Transverse colon (tissue), 4 donors: ENCODE data around the gene KIAA1586. TPM values are rescaled to one million over a fixed set of nuclear protein-coding genes. Genes with fewer than 3 reads are reported as not detected.

Experiments
- DNase-seq: peaks from one replicate; pipeline ENCODE4 v3.0.0-alpha.2; 2019
- H3K27ac ChIP-seq, 4 donors: fragments of 200-600 bp; sonication (generic); 2 replicates each; pipeline ENCODE4 v1.5.1; 2016 to 2018; ENCODE audit warnings: inconsistent platforms in 4 of 4
- H3K27me3 ChIP-seq: fragments of 200-600 bp; sonication (generic); 2 replicates; pipeline ENCODE4 v1.5.1; 2017; ENCODE audit warnings: inconsistent platforms
- H3K36me3 ChIP-seq, 4 donors: fragments of 200-600 bp; sonication (generic); 2 replicates each; pipeline ENCODE4 v1.5.1; 2017 to 2019; ENCODE audit warnings: inconsistent platforms in 4 of 4
- H3K4me1 ChIP-seq, 4 donors: fragments of 200-600 bp; sonication (generic); 2 replicates each; pipeline ENCODE4 v1.5.1; 2017 to 2020; ENCODE audit warnings: inconsistent platforms in 4 of 4
- H3K4me3 ChIP-seq, 4 donors: fragments of 200-600 bp; sonication (generic); 1 replicate in 1 of 4; 2 replicates in 3 of 4; pipeline versions ENCODE4 v1.5.1 to v1.6.1; 2017 to 2019; ENCODE audit warnings: inconsistent platforms in 4 of 4
- H3K9me3 ChIP-seq, 2 donors: fragments of 200-600 bp; sonication (generic); 2 replicates each; pipeline ENCODE4 v1.5.1; 2017 to 2019; ENCODE audit warnings: inconsistent platforms in 2 of 2
- CTCF ChIP-seq, 5 experiments: fragments of 200-600 bp in 3 of 5; fragments of 450-650 bp in 2 of 5; sonication (generic) in 3 of 5; IDR thresholded peaks; 1 replicate in 2 of 5; 2 replicates in 3 of 5; pipeline ENCODE4 v1.5.1; 2016 to 2017; ENCODE audit warnings: antibody characterized with exemption in 5 of 5, inconsistent platforms in 3 of 5, mild to moderate bottlenecking in 2 of 5, moderate library complexity in 1 of 5
- EP300 ChIP-seq: sonication (generic); formaldehyde crosslinking; IDR thresholded peaks from one replicate; pipeline ENCODE4 v1.6.1; 2017; ENCODE audit warnings: antibody characterized with exemption, low read depth
- POLR2A ChIP-seq: fragments of 450-650 bp; IDR thresholded peaks from one replicate; pipeline ENCODE4 v1.6.1; 2016; ENCODE audit warnings: antibody characterized with exemption, mild to moderate bottlenecking, moderate library complexity
- POLR2AphosphoS5 ChIP-seq, 3 donors: sonication (generic); formaldehyde crosslinking; IDR thresholded peaks; one replicate each; pipeline ENCODE4 v1.6.1; 2016; ENCODE audit warnings: antibody characterized with exemption in 3 of 3
- WGBS, 2 donors: methylation state at CpG; one replicate each; pipeline ENCODE4 v1.1.5; 2018; ENCODE audit warnings: low coverage in 1 of 2; 5-methylcytosine and 5-hydroxymethylcytosine counted together
- in situ Hi-C, 4 donors: fragments of 200-750 bp; cut with MboI; loops; one replicate each; pipeline versions ENCODE4 v1.15.0 to v1.15.1; 2017; ENCODE audit warnings: low sequenced_read_pairs in 3 of 4, low pct_ligation_motif_present in 1 of 4, low pct_unique_long_range_greater_than_20kb in 1 of 4
- intact Hi-C: fragments of 100-400 bp; cut with DNase I; formaldehyde crosslinking; loops from one replicate; pipeline ENCODE4 v1.15.1; 2023; ENCODE audit warnings: low total_unique reads
- total RNA-seq, 4 donors: library from RNA; depleted of rRNA; stranded (reverse); fragments of >200 nt; gene quantifications; one replicate each; pipeline ENCODE4 v1.1.0, GENCODE V29; 2016

Gene KIAA1586
- total RNA-seq, 4 donors from 2014 or later, result 0.75 to 9.8 (median 3.6) TPM

- Histone ChIP-seq H3K27ac (no peak overlapping the region), H3K4me1 (no peaks in the 10 kb centered on the region), H3K9me3 (peaks cover 0 to 3% of the 10 kb centered on the region in 2 donors), H3K27me3 (no peaks in the 10 kb centered on the region), H3K4me3 (no peak overlapping the region), H3K36me3 (no peaks in the 10 kb centered on the region)
- TF ChIP-seq POLR2AphosphoS5 (IDR thresholded peaks at IDR 0.05) (no peak), EP300 (no peak), POLR2A (no peak), CTCF (IDR thresholded peaks at IDR 0.05) (no peak)
- no peak for DNase-seq
- in situ Hi-C loops, result loop anchor here in 2 of 4 donors (25.0 kb wide), 1 partner anchor 237 kb away; the partner anchor contains the start of gene PRIM2 (in 2 of the 2)
- intact Hi-C loops, result no loop called here
Measured at GRCh38 chr6:57075092-57075491, 28.6 kb downstream of the KIAA1586 start.

DNA sequence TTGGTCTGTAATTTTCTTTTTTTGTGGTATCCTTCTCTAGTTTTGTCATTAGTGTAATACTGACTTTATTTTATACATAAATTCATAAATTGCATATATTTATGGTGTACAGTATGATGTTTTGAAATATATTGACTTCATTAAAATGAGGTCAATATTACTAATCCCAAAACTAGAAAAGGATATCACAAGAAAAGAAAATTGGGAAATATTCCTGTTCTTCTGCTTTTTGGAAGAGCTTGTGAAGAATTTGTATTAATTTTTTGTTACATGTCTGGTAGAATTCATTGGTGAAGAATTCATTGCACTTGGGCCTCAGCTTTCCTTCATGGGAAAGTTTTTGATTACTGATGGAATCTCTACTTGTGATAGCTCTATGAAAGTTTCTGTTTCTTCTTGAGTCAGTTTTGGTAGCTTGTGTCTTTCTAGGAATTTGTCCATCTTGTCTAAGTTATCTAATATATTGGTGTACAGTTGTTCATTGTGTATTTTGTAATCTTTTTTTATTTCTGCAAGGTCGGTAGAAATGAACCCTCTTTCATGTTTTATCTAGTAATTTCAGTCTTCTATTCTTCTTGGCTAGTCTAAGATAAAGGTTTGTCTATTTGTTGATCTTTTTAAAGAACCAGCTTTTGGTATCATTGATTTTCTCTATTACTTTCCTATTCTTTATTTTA is 32.2 kb downstream of the KIAA1586 start:
- intact Hi-C loops (no loop called here), in situ Hi-C loops (loop anchor here in 2 of 4 donors (25.0 kb wide), 1 partner anchor 234 kb away; the partner anchor contains the start of gene PRIM2 (in 2 of the 2))
- Histone ChIP-seq H3K27me3 (no peaks in the 10 kb centered on the region), H3K4me1 (no peaks in the 10 kb centered on the region), H3K9me3 (peaks cover 0 to 4% of the 10 kb centered on the region in 2 donors), H3K36me3 (no peaks in the 10 kb centered on the region), H3K4me3 (no peak overlapping the region), H3K27ac (no peak overlapping the region)
- TF ChIP-seq POLR2A, result no peak
- TF ChIP-seq CTCF (IDR thresholded peaks at IDR 0.05), result no peak
- TF ChIP-seq EP300, result no peak
- no peak for TF ChIP-seq POLR2AphosphoS5 (IDR thresholded peaks at IDR 0.05)
- WGBS, 2 donors, result 92 to 93% methylated on average over 1 of the region's 1 CpG
- no peak for DNase-seq

DNA sequence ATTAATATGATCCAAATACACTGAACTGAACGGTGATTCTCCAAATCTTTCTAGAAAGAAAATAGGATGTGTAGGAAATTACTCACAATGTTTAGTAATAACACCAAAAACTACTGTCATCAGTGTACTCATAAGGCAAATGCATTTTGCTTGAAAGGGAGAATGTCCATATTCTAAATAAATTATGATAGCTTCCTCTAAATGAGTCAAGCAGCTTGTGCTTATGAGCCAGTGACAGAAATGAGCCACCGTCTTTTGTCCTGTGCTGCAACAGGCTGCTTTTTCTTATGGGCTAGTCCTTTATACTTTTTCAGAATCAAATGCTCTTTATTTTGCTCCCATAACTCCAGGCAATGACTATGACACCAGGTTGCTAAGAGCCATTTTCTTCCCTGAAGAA is 39.0 kb downstream of the KIAA1586 start:
- 74 to 86% methylated on average over 1 to 2 of the region's 2 CpGs for WGBS, 2 donors
- TF ChIP-seq POLR2A (no peak), CTCF (IDR thresholded peaks at IDR 0.05) (no peak), EP300 (no peak)
- Histone ChIP-seq H3K27ac (no peak overlapping the region), H3K4me1 (peaks cover 0 to 10% (median 5%) of the 10 kb centered on the region in 4 donors), H3K36me3 (no peaks in the 10 kb centered on the region), H3K4me3 (no peak overlapping the region), H3K9me3 (no peaks in the 10 kb centered on the region), H3K27me3 (no peaks in the 10 kb centered on the region)
- intact Hi-C loops, result no loop called here
- no peak for DNase-seq
- in situ Hi-C loops, result loop anchor here in 2 of 4 donors (25.0 kb wide), 1 partner anchor 227 kb away; the partner anchor contains the start of gene PRIM2 (in 2 of the 2)

DNA sequence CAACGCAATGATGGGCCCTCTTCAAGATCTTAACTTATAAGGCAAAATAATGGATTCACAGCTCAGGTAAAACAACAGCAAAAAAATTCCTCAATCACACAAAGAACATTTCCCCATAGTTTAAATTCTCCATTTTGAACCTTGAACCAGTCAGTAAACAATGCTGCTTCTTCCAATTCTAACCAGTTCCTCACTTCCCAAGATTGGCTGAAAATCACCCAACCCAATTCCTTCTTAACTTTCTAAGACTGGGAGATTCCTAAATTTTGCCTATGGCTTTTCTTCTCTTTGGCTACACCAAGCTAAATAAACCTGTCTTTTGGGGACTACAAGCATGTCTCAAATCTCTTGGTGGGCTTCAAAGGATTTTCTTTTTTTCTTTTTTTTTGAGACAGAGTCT is 40.4 kb downstream of the KIAA1586 start:
- H3K4me1 ChIP-seq, result peaks cover 5 to 15% (median 11%) of the 10 kb centered on the region in 4 donors
- intact Hi-C loops, result no loop called here
- 91 to 100% methylated on average over 1 of the region's 1 CpG for WGBS, 2 donors
- no peak overlapping the region for H3K4me3 ChIP-seq
- in situ Hi-C loops, result loop anchor here in 2 of 4 donors (25.0 kb wide), 1 partner anchor 225 kb away; the partner anchor contains the start of gene PRIM2 (in 2 of the 2)
- no peak for TF ChIP-seq POLR2AphosphoS5 (IDR thresholded peaks at IDR 0.05)
- TF ChIP-seq POLR2A, result no peak
- no peak for TF ChIP-seq EP300
- no peak for TF ChIP-seq CTCF (IDR thresholded peaks at IDR 0.05)
- no peak for DNase-seq
- H3K9me3 ChIP-seq, result no peaks in the 10 kb centered on the region
- H3K27me3 ChIP-seq, result no peaks in the 10 kb centered on the region
- H3K27ac ChIP-seq, result no peak overlapping the region
- peaks cover 0 to 3% (median 0%) of the 10 kb centered on the region in 4 donors for H3K36me3 ChIP-seq
